Inflammatory macrophage (primary cell): Measurements from ENCODE around the gene AGRN.
"Not testable (repeated sequence)": the region's sequence is repeated elsewhere in the genome, so short reads cannot be mapped to it uniquely, and the experiment has no call there.

Experiments used
- DNase-seq, 2 donors: peaks; one replicate each; pipeline ENCODE4 v3.0.0-alpha.2; 2020 to 2022

AGRN gene

GRCh38 chr1:1053682-1054081, 33.8 kb downstream of the AGRN start:
- DNase-seq: no peak

- no peak for DNase-seq
These were observed 34.3 kb downstream of the AGRN start for GRCh38 chr1:1054099-1054700.

- DNase-seq: no peak
These were observed 35.1 kb downstream of the AGRN start for GRCh38 chr1:1054971-1055370.

GRCh38 chr1:1055841-1056736, 36.2 kb downstream of the AGRN start:
- no peak for DNase-seq

GRCh38 chr1:1057769-1058087, 37.8 kb downstream of the AGRN start:
- not testable (repeated sequence) for DNase-seq

GRCh38 chr1:1058088-1058905, 38.4 kb downstream of the AGRN start:
- DNase-seq: no peak

GRCh38 chr1:1058921-1059493, 39.1 kb downstream of the AGRN start:
- DNase-seq: peak in 1 of 2 donors; percentile 18

- DNase-seq: peak; percentile 90 to 91
These were observed 39.8 kb downstream of the AGRN start for GRCh38 chr1:1059494-1060280.

- no peak for DNase-seq
These were observed 40.5 kb downstream of the AGRN start for GRCh38 chr1:1060281-1061000.

GRCh38 chr1:1061682-1062345, 41.9 kb downstream of the AGRN start:
- DNase-seq: no peak

GRCh38 chr1:1062348-1063163, 42.6 kb downstream of the AGRN start:
- DNase-seq: peak in 1 of 2 donors; percentile 18

GRCh38 chr1:1063261-1063944, 43.5 kb downstream of the AGRN start:
- DNase-seq: no peak

- DNase-seq: peak; percentile 40 to 76
These were observed 44.3 kb downstream of the AGRN start for GRCh38 chr1:1063945-1064831.

GRCh38 chr1:1065265-1065939, 45.5 kb downstream of the AGRN start:
- no peak for DNase-seq

- DNase-seq: not testable (repeated sequence)
These were observed 46.0 kb downstream of the AGRN start for GRCh38 chr1:1065940-1066304.

- DNase-seq: no peak
These were observed 46.7 kb downstream of the AGRN start for GRCh38 chr1:1066403-1067283.
